HepG2 (cell line): ENCODE results near the gene ZNF433. TPM values are rescaled to one million over a fixed set of nuclear protein-coding genes. Genes with fewer than 3 reads are reported as not detected.

Experiments
- ATAC-seq: fragments of 200-7000 bp; cut with Tn5 transposase; 3 replicates; pipeline ENCODE4 v1.9.1; 2020; ENCODE audit warnings: mild to moderate bottlenecking, moderate library complexity
- BruUV-seq: library from RNA; stranded (reverse); fragments of 400-500 nt; replicated peaks from 2 replicates; lab custom pipeline; 2021; lab: Mats Ljungman, UMichigan
- CTCF ChIA-PET: fragments of 300-600 bp; formaldehyde crosslinking; extraction: SDS; loops from one replicate; lab custom pipeline; 2021; ENCODE audit warnings: low total read pairs, inconsistent platforms, low intra/inter-chr PET ratio; lab: Yijun Ruan, JAX
- POLR2A ChIA-PET: fragments of 350-600 bp; sonication (Branson Sonifier 250); formaldehyde crosslinking; loops from one replicate; lab custom pipeline; 2020; ENCODE audit warnings: antibody characterized with exemption, inconsistent platforms; lab: Yijun Ruan, JAX
- DNase-seq: peaks from one replicate; pipeline ENCODE4 v3.0.0-alpha.2; 2015; ENCODE audit warnings: low spot score
- FAIRE-seq: peaks from 3 replicates; lab custom pipeline; 2011; peaks lifted over from hg19 to GRCh38; lab: Jason Lieb, UNC
- H2AFZ ChIP-seq: one replicate; pipeline ENCODE4 v1.6.1; 2011; ENCODE audit warnings: low read length, inconsistent platforms
- H3K27ac ChIP-seq: fragments of 300-600 bp; 3 replicates; pipeline ENCODE4 v1.8.0; 2011; ENCODE audit warnings: mixed run types, mild to moderate bottlenecking, mixed read lengths, low read length, inconsistent platforms; ENCODE audit not compliant: insufficient read depth; ENCODE audit errors: extremely low read length
- H3K27me3 ChIP-seq, 2 experiments: fragments of 200-600 bp in 1 of 2; 2 replicates in 1 of 2; 3 replicates in 1 of 2; pipeline versions ENCODE4 v1.6.0 to v1.8.0; 2011; ENCODE audit warnings: low read length in 2 of 2, mild to moderate bottlenecking in 2 of 2, moderate library complexity in 2 of 2, inconsistent platforms in 1 of 2; ENCODE audit not compliant: insufficient read depth in 2 of 2, control insufficient read depth in 1 of 2
- H3K36me3 ChIP-seq, 2 experiments: fragments of 200-600 bp in 1 of 2; replicated peaks in 1 of 2; 2 replicates in 1 of 2; 3 replicates in 1 of 2; pipeline versions ENCODE4 v1.5.1 to v1.8.0; 2011; ENCODE audit warnings: low read length in 2 of 2, inconsistent platforms in 1 of 2; ENCODE audit not compliant: insufficient read depth in 2 of 2, control insufficient read depth in 1 of 2
- H3K4me1 ChIP-seq: 2 replicates; pipeline ENCODE4 v1.5.1; 2012; ENCODE audit warnings: low read length, inconsistent platforms; ENCODE audit not compliant: insufficient read depth
- H3K4me2 ChIP-seq: 2 replicates; pipeline ENCODE4 v1.6.0; 2011; ENCODE audit warnings: low read depth, low read length, inconsistent platforms
- H3K4me3 ChIP-seq, 3 experiments: fragments of 200-600 bp in 1 of 3; sonication (generic), shearing (Covaris generic) in 1 of 3; replicated peaks in 1 of 3; 2 replicates each; pipeline ENCODE4 v1.5.1; 2011 to 2016; ENCODE audit warnings: low read length in 3 of 3, inconsistent platforms in 2 of 3, low read depth in 2 of 3, mild to moderate bottlenecking in 2 of 3, control low read depth in 1 of 3, mixed read lengths in 1 of 3; ENCODE audit not compliant: insufficient read depth in 1 of 3
- H3K79me2 ChIP-seq: one replicate; pipeline ENCODE4 v1.6.1; 2011; ENCODE audit warnings: low read length, inconsistent platforms; ENCODE audit not compliant: insufficient read depth
- H3K9ac ChIP-seq: 2 replicates; pipeline ENCODE4 v1.6.0; 2011; ENCODE audit warnings: mild to moderate bottlenecking, low read depth, low read length, inconsistent platforms; ENCODE audit not compliant: insufficient read depth
- H3K9me3 ChIP-seq: 2 replicates; pipeline ENCODE4 v1.5.1; 2012; ENCODE audit warnings: mild to moderate bottlenecking, low read length
- H4K20me1 ChIP-seq: 2 replicates; pipeline ENCODE4 v1.6.0; 2011; ENCODE audit warnings: inconsistent platforms, mild to moderate bottlenecking, low read length, moderate library complexity; ENCODE audit not compliant: insufficient read depth
- ARNT ChIP-seq: fragments of 450-650 bp; IDR thresholded peaks from 2 replicates; pipeline ENCODE4 v1.6.1; 2017
- DNMT1 ChIP-seq: sonication (generic); formaldehyde crosslinking; IDR thresholded peaks from 2 replicates; pipeline ENCODE4 v1.5.1; 2020; ENCODE audit warnings: mild to moderate bottlenecking, missing genetic modification reagents
- MYPOP ChIP-seq: sonication (generic); formaldehyde crosslinking; IDR thresholded peaks from 2 replicates; pipeline ENCODE4 v1.8.1; 2023; ENCODE audit warnings: mild to moderate bottlenecking, moderate library complexity, missing genetic modification reagents
- RXRA ChIP-seq: sonication (generic); formaldehyde crosslinking; IDR thresholded peaks from 2 replicates; pipeline ENCODE4 v1.5.1; 2020; ENCODE audit warnings: missing genetic modification reagents
- THAP11 ChIP-seq: IDR thresholded peaks from 2 replicates; pipeline ENCODE4 v1.6.1; 2016; ENCODE audit warnings: missing biosample characterization, missing genetic modification reagents
- ZNF768 ChIP-seq: sonication (generic); formaldehyde crosslinking; IDR thresholded peaks from 2 replicates; pipeline ENCODE4 v1.4.0; 2020; ENCODE audit warnings: missing genetic modification reagents
- ZNF775 ChIP-seq: sonication (generic); formaldehyde crosslinking; IDR thresholded peaks from 2 replicates; pipeline ENCODE4 v1.4.0; 2020; ENCODE audit warnings: missing genetic modification reagents, mild to moderate bottlenecking, moderate library complexity, borderline replicate concordance
- ZSCAN22 ChIP-seq: sonication (generic); formaldehyde crosslinking; IDR thresholded peaks from 2 replicates; pipeline ENCODE4 v1.4.0; 2020; ENCODE audit warnings: mild to moderate bottlenecking, missing genetic modification reagents
- WGBS: methylation state at CpG from one replicate; pipeline ENCODE4 v1.1.6; 2017; ENCODE audit warnings: low lambda C conversion rate; 5-methylcytosine and 5-hydroxymethylcytosine counted together
- in situ Hi-C: cut with HindIII; loops from 2 replicates; pipeline ENCODE4 v1.10.0; 2017; ENCODE audit warnings: low pct_unique_long_range_greater_than_20kb; ENCODE audit not compliant: extremely low pct_ligation_motif_present
- intact Hi-C: fragments of 100-400 bp; cut with micrococcal nuclease; formaldehyde crosslinking; loops from one replicate; pipeline ENCODE4 v1.10.0; 2022; ENCODE audit not compliant: unreplicated experiment
- polyA plus RNA-seq, 8 experiments: library from polyadenylated mRNA; depleted of rRNA in 3 of 8; stranded (reverse) in 7 of 8; unstranded in 1 of 8; fragments of >200 nt; fragmentation: Illumina TruSeq in 4 of 8; extraction: Trizol in 4 of 8; gene quantifications; 2 replicates each; pipeline versions ENCODE4 v1.2.1 to v1.2.3, GENCODE V29; 2011 to 2016; ENCODE audit warnings: low read depth in 4 of 8, missing spikeins in 1 of 8, mixed read lengths in 1 of 8; ENCODE audit not compliant: insufficient read depth in 1 of 8
- total RNA-seq, 5 experiments: library from RNA; depleted of rRNA; stranded (reverse); fragments of >200 nt; fragmentation: Illumina TruSeq; extraction: Trizol; gene quantifications; 2 replicates each; pipeline ENCODE4 v1.2.3, GENCODE V29; 2016; ENCODE audit warnings: low read depth in 1 of 5

Gene ZNF433
- total and polyA plus RNA-seq, 2 of the 13 experiments (the other 11 are each of a cell fraction or from before 2014, with no cell fraction given) = 1.8 to 4.9 TPM

GRCh38 chr19:12034620-12035019 lies 859 bp downstream of the ZNF433 start:
- ATAC-seq = no peak
- whole genome bisulfite sequencing = 20% methylated on average over 8 of the region's 8 CpGs
- H3K27ac ChIP-seq = no peak overlapping the region
- no peak for DNase-seq
- intact Hi-C loops = no loop called here
- H3K36me3 ChIP-seq = no peaks in the 10 kb centered on the region
- no peak for FAIRE-seq
- peak overlapping the region; percentile 97 for H3K4me2 ChIP-seq
- peak overlapping the region; percentile 86 to 94 (median 89) for H3K4me3 ChIP-seq
- H4K20me1 ChIP-seq = no peaks in the 10 kb centered on the region
- BruUV-seq = no TSS peak
- TF ChIP-seq ZNF775 (CRISPR knock-in tag) (no peak), THAP11 (CRISPR knock-in tag) (0 out of 2 replicates have a peak, but pooled peaks have one; percentile 3), MYPOP (CRISPR knock-in tag) (peak; percentile 43; the same call in 1 of the 2 replicates), ZNF768 (CRISPR knock-in tag) (no peak), DNMT1 (no peak), RXRA (CRISPR knock-in tag) (no peak)
- no peaks in the 10 kb centered on the region for H3K9me3 ChIP-seq
- peaks cover 10% of the 10 kb centered on the region for H3K4me1 ChIP-seq
- in situ Hi-C loops = no loop called here
- H3K9ac ChIP-seq = peak overlapping the region; percentile 94
- no peak overlapping the region for H2AFZ ChIP-seq
- ChIA-PET POLR2A (interaction anchor here (0.5 to 3.1 kb wide), 7 partner anchors 14 to 299 kb away, joined by 3 to 47 read pairs (median 5); partner anchors contain the start of genes ZNF563, ZNF69 and ZNF878), CTCF (no interaction called here)
- H3K27me3 ChIP-seq = no peaks in the 10 kb centered on the region; a peak in 1 of 5 replicates
- H3K79me2 ChIP-seq = peaks cover 7% of the 10 kb centered on the region

DNA sequence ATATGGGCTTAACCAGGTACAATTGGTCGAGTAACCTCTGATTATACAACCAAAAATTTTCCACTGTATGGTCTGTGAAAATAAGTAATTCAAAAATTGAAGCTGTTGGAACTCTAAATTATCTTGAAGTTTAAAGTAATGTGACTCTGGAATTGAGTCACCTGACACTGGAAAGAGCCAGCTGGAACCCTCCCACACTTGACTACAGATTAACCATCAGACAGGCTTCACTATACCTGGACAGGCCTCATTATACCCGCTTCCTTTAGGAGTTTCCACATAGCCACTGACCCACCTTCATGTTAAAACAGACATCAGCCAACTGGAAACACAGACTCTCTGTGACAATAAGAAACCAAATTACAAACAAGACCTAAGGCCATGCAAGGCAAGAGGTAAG lies 1.3 kb downstream of the ZNF433 start:
- Histone ChIP-seq H3K4me1 (peaks cover 10% of the 10 kb centered on the region), H3K9ac (peak overlapping the region; percentile 94), H3K27me3 (no peaks in the 10 kb centered on the region; a peak in 1 of 5 replicates), H3K4me2 (peak overlapping the region; percentile 97), H3K9me3 (no peaks in the 10 kb centered on the region), H3K27ac (no peak overlapping the region), H2AFZ (no peak overlapping the region), H3K79me2 (peaks cover 7% of the 10 kb centered on the region), H3K4me3 (peak overlapping the region; percentile 86 to 94 (median 89); a peak in 4 of 6 replicates), H3K36me3 (no peaks in the 10 kb centered on the region), H4K20me1 (no peaks in the 10 kb centered on the region)
- no peak for DNase-seq
- in situ Hi-C loops = no loop called here
- CTCF ChIA-PET = no interaction called here
- BruUV-seq = TSS peak; percentile 80
- TF ChIP-seq ZSCAN22 (CRISPR knock-in tag) (peak; percentile 71; the same call in 1 of the 2 replicates), ARNT (no peak)
- POLR2A ChIA-PET = interaction anchor here (1.6 to 3.1 kb wide), 2 partner anchors 18 to 110 kb away, joined by 5 to 47 read pairs; partner anchors contain the start of gene ZNF878
- WGBS = 59% methylated on average over 2 of the region's 2 CpGs
- ATAC-seq = no peak
- peak; percentile 28 for FAIRE-seq
- intact Hi-C loops = no loop called here
